HUDEP-2 (cell line): ENCODE measurements around the gene C10orf53.
"Not testable (repeated sequence)": the region's sequence is repeated elsewhere in the genome, so short reads cannot be mapped to it uniquely, and the experiment has no call there.

Experiments used
- DNase-seq, 76 experiments: peaks; one replicate each; lab custom pipeline; 2025; ENCODE audit not compliant: unreplicated experiment in 76 of 76; lab: John Stamatoyannopoulos, UW

C10orf53 gene

DNA sequence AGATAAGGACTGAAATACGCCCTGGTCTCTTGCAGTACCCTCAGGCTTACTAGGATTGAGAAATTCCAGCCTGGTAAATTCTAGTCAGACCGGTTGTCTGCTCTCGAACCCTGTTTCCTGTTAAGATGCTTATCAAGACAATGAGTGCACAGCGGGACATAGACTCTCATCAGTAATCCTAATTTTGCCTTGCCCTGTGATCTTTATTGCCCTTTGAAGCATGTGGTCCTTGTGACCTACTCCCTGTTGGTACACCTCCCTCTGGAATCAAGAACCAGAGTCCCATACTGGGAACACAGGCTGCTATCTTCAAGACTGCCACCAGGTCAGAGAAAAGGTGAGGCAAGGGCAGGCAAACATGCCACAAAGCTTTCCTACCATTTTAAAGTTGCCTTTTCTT, 7.2 kb downstream of the C10orf53 start:
- DNase-seq: no peak

DNA sequence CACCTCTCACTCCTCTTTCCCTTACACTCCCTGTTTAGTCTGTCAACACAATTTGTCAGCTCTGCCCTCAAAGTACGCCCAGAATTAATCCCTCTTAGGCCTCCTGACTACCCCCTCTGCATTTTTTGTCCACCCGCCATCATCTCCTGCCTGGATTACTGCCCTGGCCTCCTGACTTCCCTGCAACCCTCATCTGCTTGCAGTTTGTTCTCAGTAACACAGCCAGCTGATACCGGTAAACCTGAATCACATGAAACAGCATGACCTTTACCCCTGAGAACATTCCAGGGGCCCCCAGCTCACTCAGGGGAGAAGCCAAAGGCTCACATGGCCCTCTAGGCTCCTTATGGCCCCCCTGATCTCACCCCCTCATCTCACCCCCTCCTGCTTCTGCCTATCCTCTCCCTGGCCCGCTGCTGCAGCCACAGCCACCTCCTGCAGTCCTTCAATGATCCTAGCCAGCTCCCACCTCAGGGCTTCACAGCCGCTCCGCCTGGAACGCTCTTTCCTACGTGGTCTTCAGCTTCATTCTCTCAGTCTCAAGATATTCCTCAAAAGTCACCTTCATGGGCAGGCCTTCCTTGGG, 8.9 kb downstream of the C10orf53 start:
- DNase-seq: no peak

DNA sequence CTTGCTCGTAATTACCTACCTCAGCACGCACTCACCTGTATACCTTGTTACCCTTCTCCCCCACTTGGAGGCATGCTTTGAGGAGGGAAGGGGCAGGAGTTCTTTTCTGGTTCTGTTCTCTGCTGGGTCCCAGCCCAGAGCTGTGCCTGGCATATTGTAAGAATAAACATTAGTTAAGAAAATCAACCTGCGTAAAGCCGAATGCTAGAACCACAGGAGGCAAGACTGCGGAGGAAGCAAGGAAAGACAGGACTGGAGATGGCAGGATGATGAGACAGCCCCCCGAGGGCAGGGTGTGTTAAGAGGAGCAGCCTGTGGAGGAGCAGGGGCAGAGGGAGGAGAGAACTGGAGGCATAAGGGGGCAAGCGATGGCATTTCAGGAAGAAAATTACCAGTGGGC, 9.5 kb downstream of the C10orf53 start:
- DNase-seq: no peak

DNA sequence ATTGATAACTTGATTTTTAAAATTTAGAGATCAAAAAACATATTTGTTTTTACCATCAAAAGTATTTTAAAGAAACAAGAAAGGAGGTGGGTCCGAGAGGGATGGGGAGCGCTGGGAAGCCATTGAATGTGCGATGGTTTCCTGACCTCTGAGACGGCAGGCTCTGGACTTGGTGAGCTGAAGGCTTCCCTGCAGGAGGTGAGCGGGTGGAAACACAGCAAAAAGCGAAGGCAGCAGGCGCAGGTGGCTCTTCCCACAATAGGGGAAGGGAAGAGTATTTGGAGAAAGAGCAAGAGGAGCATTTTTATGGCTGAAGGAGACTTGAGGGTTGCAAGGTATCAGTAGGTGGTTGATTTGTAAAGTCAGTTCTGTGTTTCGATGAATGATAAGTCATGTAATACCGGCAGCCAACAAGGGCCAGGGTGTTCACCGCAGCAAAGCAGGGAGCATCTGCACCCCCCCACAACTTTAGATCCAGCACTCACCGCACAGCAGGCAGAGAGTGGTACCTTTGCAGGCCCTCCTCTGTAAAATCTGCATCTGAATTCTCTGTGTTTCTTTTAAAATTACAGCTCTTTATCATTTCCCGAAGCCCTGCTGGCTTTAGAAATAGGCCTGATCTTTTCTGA, 10.5 kb downstream of the C10orf53 start:
- no peak for DNase-seq

DNA sequence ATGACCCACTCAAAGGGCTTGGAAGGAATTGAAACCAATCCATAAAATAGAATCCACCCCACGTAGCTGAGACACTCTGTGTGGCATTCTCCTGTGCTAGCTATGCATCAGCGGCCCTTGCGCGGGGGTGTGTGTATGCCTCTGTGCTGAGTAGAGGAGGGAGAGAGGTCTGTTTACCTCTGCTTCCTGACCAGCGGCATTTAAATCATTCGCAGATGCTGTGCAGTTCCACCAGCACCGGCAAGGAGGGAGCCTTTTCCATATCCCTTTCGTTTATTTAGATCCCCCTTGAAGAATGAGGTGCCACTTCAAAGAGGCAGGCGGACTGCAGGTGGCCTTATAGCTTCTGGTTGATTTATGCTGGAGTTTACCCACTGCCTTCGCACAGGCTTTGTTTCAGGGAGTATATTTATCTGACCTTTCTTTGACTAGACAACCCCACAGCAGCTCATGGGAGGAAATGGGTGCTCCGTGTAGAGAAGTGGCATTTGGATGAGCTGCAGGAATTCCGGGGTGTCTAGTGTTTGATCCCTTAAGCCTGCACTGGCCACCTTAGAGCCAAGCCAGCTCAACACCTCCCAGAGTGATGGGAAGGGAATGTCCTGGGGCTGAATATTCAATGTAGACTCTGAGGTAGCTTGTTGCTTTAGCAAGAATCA, 11.4 kb downstream of the C10orf53 start:
- no peak for DNase-seq

DNA sequence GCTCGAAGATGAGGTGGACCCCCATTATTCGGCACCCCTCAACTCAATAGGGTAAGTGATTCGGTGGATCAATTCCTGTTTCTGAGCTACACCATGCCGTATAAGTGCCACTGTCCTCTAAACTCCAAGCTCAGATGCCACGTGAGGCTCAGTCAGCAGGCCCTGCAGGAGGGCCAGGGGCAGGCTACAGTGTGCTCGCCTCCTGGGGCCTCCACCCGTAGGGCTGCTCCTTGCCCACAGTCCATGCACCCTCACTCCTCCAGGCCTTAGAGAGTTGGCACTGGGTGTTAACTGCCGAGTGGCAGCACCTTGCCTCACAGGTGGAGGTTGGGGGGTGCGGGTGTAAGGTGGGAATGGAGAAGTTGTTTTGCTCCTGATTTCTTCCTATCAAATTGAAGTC, 12.1 kb downstream of the C10orf53 start:
- no peak for DNase-seq

DNA sequence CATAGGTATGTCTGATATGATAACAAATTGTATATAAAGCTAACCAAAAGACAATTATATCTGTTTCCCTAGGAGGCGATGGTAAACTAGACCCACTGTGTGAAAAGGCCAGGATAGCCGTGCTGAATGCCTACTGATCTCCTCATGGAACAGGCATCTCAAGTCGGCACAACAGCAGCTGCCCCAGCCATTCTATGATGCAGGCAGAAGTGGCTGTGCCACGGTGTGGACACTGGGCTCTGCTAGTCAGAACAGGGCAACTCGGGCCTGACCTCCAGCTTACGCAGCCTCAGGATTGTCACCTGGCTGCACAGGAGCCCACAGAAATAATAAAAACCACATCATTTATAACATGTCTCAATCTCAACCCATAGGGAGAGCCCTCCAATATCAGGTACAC, 15.0 kb downstream of the C10orf53 start:
- no peak for DNase-seq

DNA sequence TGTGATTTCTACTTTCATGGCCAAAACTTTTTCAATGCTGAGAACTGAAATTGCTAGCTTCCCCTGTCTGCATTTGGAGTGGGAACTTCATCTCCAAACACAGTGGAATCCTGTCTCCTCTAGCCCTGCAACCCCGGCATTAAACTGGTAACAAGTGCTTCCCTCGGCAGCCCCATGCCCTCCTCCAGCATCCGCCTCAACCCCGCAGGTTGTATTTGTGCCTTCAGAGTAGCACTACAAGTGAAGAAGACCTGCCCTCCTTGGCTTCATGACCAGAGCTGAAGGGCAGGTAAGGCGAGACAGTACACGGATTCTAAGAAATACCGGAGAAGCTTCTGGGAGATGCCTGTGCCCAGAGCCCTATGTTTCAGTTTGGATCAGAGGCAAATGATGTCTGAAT, 16.9 kb downstream of the C10orf53 start:
- no peak for DNase-seq

DNA sequence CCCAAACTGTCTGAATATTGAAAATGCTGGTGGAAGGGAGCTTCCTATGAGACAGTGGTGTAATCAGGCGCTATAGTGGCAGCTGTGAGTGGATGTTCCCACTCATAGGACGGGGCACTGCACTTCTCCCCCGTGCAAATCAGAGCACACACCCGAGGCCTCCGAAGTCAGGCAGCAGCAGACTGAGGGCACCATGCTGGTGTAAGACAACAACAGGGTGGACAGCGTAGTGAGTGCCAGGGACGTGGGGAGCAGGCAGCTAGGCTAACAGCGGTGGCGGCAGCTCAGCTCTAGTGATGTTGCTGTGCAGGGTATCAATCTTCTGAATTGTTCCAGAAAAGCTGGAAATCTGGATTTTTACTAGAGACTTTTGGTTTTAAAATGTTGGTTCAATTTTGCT, 19.2 kb downstream of the C10orf53 start:
- DNase-seq: no peak

DNA sequence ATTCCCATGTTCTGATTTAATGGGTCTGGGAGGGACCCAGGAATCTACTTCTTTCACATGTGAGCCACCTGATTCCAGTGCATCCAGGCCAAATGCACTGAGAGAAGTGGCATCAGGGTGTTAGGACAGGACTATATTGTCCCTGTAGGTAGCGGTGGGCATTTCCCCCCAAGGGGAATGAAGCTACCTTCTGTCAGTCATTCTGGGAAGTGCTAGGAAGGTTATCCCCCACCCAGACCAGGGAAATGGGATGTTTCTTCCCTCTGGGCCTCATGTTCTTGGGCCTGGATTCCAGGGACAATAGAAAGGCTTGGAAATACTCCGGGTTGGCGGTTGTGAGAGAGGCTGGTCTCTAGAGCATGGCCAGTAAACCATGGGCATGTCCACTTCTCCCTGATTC, 20.8 kb downstream of the C10orf53 start:
- no peak for DNase-seq

DNA sequence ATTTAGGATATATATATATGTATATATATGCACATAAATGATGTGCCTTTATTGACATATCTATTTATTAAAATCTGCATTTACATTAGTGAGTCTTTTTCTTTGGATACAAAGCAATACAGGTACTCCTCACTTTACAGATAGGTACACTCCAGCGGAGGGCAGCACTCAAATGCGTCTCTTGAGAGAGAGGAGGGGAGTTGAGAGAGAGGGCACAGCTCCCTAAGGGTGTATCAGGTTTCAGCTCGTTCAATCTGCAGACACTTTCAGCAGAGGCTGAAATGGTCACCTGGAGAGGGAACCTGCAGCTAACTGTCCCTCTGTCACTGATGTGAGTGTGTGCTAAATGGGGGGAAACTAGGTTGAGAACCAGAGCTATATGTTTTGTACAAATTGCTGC, 21.5 kb downstream of the C10orf53 start:
- DNase-seq: no peak

DNA sequence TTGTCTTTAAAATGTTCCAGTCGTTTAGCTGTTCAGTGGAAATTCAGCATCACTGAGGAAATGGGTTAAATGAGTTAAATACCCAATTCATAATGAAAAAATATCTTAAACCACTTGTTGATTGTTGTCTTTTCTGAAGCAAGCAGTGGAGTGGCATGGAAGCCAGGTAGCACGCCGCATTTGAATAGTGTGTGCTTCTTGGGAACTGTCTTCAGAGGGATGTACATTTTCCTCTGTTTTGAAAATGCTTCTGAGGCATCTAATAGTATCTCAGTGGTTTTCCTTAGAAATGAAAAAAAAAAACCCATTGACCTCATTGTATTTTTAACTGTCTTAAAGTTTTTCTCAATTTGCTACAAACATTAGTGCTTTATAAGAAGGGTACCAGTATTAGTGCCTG, 28.1 kb downstream of the C10orf53 start:
- no peak for DNase-seq

DNA sequence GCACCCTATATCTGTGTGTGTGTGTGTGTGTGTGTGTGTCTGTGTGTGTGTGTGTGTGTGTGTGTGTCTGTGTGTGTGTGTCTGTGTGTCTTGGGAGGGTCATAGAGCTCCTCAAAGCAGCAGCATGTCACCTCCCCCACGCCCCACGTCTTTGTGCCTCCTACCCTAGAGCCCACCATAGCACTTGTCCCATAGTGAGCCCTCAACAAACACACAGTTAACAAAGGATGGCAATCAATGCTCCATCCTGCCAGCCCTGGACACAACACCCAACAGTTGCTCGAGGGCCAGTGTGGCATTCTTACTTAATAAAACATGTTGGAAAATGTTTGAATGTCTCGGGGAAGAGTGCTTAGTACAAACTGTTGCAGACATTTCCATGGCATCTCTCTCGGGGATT, 30.5 kb downstream of the C10orf53 start:
- DNase-seq: no peak

DNA sequence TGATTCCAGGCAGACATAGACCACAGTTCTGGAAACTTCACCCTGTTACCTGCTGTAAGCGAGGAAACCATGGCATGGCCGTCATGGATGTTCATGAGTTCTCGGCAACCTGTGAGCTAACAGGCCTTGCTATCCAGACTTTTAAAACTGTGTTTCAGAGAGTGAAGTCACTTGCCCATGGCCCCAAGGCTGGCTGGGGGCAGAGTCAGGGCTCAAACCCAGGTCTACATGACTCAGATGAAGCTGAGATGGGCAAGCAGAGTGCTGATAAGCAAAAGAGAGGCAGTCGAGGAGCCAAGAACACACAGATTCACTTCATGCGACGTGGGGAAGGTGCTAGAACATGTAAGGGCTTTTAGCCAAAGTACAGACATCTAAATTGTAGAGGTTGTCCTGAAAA, 31.5 kb downstream of the C10orf53 start:
- no peak for DNase-seq

DNA sequence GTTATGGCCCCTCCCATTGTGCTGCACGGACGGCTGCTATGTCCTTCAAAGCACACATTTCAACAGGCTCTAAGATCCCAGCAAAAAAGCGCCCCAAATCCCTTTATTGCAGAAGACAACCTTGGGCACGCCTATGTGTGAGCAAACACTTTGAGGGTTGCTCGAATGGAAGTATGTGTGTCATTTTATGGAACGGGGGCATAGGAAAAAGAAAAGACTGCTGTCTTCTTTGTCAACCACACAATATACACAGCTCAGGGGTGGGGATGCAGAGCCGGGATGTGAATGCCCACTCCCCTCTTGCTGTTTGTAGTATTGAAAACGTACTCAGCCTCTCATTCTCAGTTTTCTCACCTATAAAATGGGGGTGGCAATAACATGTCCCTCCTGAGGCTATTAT, 32.0 kb downstream of the C10orf53 start:
- no peak for DNase-seq

DNA sequence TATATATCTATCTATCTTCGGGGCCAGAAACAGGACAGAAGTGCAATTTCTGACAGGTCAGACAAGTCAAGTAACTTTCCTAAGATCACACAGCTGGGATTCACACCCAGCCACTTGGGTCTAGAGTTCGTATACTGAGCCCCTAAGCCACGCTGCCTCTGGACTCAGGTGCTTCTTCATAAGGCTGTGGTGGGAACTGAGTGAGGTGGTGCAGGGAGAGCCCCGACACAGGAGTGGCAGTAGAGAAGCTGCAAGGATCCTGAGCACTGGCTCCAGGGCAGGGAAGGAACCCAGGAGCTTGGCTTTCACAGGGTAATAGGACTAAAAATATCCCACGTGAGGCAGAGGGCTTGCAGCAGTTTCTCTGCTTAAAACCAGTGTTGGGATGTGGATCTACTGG, 33.8 kb downstream of the C10orf53 start:
- DNase-seq: no peak

DNA sequence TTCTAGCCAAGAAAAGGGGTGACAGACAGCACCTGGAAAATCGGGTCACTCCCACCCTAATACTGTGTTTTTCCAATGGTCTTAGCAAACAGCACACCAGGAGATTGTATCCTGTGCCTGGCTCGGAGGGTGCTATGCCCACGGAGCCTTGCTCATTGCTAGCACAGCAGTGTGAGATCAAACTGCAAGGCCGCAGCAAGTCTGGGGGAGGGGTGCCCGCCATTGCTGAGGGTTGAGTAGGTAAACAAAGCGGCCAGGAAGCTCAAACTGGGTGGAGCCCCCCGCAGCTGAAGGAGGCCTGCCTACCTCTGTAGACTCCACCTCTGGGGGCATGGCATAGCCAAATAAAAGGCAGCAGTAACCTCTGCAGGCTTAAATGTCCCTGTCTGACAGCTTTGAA, 35.7 kb downstream of the C10orf53 start:
- DNase-seq: not testable (repeated sequence)

DNA sequence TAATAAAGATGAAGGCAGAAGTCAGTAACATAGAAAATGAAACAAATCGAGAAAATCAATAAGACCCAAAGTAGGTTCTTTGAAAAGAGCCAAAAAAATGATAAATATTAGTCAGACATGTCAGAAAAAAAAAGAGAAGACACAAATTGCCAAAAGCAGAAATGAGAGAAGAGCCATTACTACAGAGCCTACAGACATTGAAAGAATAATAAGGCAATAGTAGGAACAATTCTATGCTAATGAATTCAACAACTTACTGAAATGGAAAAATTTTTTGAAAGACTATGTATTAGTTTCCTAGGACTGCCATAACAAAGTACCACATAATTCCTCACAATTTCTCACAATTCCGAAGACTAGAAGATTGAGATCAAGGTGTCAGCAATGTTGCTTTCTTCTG, 47.1 kb downstream of the C10orf53 start:
- no peak for DNase-seq

DNA sequence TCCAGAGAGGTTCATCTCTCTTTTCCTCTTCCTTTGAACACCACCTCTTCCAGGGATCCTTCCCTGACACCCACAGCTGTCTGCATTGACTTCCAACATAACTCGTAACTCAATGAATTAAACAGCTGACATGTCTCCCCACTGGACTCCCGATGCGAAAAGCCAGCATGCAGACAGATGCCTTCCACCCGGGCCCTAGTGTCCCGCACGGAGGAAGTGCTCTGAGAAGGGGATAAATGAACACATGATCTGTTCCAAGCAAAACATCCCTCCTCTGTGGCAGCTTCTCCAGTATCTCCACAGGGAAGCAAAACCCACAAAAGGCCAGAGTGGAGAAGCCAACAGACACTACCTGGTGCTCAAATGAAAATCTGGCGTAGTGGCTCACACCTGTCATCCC, 54.4 kb downstream of the C10orf53 start:
- no peak for DNase-seq

DNA sequence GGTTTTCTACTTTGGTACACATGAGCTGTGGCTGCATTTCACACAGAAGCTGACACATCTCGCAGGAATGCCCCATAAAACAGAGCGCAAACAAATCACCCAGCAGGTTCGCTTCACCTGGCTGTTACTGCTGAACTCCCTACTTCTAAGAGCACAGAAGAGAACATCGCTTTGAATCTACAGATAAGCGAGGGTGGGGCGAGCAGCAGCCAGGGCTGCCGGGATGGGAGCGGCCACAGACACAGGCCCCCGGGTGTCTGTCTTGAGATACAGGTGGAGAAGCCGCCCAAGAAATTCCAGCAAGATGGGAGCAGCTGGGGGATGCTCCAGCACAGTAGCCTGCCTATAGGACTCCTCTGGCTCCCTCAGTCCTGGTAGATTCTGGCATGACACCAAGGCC, 55.2 kb downstream of the C10orf53 start:
- no peak for DNase-seq

DNA sequence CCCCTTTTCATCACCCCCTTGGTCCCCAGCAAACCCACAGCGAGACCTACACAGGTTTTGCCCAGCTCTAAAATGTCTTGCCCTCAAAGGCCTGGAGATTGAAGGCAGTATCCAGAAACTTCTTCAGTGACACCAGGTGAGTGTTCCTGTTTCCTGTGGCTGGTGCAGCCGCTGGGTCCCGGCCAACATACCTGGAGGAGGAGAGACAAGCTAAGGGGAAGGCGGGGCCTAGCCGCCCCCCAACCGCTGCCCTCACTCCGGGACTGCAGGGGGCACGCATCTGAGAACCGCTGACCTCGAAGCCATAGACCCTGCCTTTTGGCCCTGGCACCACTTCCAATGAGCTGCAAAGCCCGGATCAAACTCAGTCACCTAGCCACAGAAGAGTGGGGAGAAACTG, 55.7 kb downstream of the C10orf53 start:
- no peak for DNase-seq

DNA sequence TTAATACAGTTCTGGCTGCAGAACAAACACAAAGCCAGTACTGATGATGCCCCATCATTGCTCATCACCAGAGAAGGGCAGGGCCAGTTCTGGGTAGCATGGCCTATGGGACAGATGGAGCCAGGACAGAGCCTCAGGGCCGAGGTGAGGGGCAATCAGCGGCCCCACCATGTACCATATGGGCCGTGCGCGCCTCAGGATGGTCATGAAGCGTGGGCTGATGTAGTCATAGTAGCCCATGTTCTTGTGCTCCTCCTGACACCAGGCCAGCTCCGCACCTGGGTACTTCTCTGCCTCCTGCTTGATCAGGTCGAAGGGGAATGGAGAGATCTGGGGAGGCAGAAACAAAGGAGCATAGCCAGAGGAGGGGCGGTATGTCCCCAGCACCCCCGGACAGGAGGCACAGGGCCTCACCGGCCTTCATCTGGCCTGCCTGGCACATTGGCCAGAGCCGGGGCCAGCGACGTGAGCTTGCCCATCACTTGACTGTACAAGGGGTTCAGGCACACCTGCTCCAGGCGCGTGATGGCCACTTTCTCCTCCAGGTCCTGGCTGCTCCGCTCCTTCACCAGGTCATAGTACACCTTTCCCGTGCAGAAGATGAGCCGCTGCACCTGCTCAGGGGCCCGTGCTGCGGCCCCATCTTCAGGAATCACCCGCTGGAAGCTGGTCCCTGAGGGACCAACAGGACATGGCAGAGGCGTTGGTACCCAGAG, 56.6 kb downstream of the C10orf53 start:
- DNase-seq: no peak
